ENCODE measurements around the gene LDLRAD4.

DNA sequence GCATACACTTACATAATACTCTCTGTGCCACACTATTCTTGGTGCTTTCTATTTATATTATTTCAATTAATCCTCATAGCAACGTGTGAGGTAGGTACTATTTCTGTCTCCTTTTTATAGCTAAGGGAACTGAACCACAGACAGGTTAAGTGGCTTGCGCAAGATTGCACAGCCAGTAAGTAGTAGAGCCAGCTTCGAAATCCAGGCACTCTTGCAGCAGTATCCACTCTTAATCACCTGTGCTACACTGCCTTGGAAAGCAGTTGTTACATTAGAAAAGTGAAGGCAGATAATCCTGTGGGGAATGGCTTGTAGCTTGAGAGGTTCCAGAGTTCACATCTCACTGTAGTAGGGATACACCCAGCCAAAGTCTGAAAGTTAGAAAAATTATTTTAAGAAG lies 198.3 kb downstream of the LDLRAD4 start:
- no peak for TF ChIP-seq GATA2 (IDR thresholded peaks at IDR 0.05; ENCODE audit: low read depth, low read length)
- no peak for TF ChIP-seq GATA3 (IDR thresholded peaks at IDR 0.05; ENCODE audit: low read depth, low read length)
